RPMI7951 (cell line): ENCODE measurements around the gene EHF. TPM values are rescaled to one million over a fixed set of nuclear protein-coding genes. Genes with fewer than 3 reads are reported as not detected.

Experiments used
- DNase-seq: peaks from one replicate; pipeline ENCODE4 v3.0.0-alpha.2; 2012; ENCODE audit warnings: low read depth
- total RNA-seq: library from RNA; depleted of rRNA; stranded (reverse); fragments of >200 nt; shearing (Covaris generic); gene quantifications from 2 replicates; pipeline ENCODE4 v1.2.3, GENCODE V29; 2014

EHF gene
- total RNA-seq, 1 experiment from 2014 or later, result not detected

DNA sequence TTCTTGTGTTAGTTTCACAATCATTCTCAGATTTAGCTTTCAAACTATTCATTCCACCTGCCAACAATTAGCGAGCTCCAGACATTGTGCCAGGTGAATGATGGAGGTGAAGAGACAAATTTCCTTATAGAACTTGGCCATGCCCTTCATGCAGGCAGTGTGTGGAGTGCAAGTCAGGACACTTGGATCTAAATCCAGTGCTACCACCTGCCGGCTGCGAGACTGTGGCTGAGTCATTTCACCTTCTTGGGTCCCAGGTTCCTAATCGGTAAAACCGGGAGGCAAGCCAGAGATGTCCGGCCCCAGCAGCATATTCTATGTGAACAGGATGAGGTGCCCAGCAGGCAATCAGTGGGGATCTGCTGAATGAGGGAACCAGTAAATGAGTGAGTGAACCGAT, 18.6 kb upstream of the EHF start:
- no peak for DNase-seq

DNA sequence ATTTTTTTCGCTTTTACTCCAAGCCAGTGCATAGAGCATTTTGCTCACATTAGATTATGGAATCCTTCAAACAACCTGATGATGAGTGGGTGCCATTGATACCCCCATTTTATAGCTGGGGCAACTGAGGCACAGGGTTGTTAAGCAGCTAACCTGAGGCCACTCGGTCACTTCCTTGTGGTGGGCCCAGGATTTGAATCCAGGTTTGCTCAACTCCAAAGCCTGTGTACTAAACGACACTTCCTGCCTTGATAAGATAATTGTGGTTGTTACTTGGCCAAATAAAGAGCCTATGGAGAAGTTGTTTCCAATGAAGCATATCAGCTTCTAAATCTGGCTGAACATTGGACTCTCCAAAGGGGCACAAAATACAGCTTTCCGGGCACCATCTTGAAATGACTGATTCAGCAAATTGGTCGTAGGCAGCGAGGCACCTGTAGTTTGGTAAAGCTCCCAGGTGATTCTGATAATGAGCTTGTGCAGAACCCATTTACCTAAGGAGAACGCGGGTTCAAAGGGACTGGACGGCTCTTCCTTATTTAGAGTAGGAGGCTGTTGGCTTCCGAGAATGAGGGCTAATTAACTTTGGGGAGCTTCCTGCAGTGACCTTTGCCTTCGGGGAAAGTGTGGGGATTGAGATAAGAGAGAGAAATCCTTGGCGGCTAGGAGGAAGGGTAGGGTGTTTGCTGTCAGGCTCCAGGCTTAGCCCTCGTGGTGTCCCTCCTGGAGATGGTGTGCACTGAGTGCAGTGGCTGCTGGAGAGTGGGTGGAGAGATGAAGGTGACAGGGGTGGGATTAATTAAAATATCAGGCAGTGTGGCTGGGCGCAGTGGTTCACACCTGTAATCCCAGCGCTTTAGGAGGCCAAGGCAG, 17.5 kb upstream of the EHF start:
- DNase-seq, result no peak

DNA sequence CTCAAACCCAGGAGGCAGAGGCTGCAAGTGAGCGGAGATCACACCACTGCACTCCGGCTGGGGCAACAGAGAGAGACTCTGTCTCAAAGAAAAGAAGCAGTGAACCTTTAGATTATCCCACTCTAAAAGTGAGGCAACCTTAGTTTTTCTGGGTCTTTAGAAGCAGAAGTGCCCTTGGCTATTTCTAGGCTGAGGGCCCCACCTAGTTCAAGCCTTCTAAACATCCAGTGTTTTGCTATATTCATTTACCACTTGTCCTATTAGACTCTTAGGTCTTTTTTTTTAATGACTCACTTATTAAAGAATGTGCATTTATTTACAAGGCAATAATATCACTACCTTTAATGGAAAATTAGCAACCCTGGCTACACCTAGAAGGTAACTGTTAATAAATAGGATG, 16.7 kb upstream of the EHF start:
- DNase-seq, result no peak

DNA sequence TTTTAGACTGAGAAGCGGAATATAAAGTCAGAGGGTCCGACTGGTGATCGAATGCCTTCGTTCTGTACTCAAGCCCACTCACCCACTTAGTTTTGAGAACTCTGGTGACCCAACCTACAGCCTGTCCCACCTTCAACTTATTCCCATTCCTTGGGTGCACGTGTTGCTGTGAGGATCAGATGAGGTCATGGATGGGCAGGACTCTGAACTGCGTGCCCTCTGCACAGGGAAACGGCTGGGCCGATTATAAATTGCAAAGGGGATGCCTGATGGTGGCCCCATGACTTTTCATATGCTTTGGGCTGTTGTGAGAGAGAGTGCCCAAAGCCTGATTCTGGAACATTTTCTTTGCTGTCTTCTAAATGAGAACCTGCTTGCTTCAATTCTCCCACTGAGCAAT, 16.0 kb upstream of the EHF start:
- no peak for DNase-seq

DNA sequence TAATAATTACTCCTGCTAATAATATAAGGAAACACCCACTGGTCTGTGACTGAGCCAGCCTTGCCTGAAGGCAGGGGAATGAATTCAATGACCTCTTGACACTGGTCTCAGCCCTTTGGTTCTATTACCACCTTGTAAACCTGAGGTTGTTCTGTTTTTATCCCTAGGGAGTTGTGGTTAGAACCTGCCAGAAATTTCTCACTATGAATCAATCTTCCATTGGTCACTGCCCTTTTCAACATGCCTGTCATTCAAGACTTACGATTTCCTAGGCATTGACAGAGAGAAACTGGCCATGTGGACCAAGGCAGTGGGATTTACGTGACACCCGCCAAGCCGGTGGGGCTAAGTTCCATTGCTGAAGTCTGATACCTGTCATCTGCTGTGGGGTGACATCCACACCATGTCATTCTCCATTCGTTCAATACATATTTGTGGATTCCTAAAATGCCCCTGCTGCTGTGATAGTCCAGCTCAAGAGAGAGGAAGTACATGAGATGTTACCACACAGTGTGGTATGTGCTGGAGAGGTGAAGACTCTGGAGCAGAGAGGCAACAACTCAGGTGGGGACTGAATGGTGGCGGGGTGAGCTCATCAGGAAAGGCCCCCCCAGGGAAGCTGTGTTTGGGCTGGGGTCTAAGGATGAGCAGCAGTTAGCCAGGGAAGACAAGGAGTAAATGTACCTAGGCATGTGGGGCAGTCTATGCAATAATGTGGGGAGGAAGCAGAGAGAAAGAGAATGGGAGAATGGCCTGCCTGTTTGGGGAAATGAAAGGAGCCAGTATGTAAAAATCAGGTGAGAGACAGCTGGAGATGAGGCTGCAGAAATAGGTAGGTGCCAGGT, 15.2 kb upstream of the EHF start:
- no peak for DNase-seq

DNA sequence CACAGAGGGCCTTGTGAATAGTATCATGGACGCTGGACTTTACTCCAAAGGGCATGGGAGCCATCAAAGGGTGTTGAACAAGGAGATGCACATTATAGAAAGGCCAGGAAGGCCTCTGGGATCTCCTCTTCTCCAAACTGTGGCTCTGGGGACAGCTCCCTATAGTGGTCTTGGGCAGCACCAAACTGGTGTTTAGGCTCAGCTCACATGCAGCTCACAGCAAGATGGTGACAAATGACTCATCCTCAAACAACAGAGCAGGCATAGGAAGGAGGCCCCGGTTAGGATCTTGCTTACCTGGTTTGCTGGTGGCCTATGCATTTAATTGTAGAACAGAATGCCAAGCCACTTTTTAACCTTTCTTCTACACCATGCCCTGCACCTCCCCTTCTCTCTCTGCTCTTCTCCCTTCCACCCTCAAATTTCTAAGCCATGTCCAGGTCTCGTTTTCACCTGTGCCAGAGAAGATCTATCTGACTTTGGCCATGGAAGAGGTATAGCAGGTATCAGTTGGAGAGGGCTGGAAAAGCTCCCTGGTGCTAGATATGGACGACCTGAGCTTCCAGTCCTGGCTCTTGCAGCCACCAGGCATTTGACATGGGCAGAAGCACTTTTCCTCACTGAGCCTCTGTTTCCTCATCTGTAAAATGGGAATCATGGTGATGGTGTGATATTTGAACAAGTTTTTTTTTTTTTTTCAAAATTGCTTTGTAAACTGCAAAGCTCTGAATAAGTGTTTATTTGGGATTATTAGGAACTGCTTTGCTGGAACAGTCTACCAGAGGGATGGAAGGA, 14.4 kb upstream of the EHF start:
- no peak for DNase-seq

DNA sequence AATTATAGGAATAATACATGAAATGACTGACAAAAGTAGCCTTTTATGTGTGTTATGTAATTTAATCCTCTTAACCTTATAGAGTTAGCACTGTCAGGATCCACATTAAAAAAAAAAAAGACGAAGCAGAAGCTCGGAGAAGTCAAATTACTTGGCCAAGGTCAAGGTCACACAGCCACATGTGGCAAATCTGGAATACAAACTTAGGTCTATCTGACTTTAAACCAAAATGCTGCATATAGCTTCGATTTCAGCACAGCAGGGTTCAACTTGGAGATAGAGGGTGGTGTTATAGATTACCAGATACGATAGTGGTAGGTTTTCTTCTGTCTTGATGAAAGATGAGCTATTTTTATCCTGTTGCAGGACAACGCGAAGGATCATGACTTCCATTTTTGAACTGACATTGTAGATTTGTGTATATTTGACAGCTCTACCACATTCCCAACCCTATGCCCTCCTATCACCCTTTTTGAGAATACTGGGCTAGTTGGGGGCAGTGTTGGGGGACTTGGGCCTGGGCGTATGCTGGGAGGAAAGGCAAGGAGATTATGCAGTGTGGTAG, 11.6 kb upstream of the EHF start:
- no peak for DNase-seq

DNA sequence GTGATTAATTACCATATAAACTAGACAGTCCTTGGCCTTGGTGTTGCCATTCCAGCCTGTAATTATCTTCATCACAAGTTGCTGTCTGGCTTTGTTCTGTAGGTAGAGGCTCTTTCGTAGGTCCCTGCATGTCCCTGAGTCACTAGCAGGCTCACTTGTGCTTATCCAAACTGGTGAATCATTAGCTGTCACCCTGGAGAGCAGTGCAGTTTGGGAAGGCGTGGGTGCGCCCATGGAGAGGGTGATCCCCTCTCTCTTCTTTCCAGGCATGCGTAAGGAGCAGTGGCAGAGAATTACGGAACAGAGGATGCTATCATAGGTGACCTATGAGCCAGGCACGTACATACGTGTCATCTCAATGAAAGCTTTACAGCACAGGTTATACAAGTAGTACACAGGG, 11.0 kb upstream of the EHF start:
- DNase-seq, result peak; percentile 40

DNA sequence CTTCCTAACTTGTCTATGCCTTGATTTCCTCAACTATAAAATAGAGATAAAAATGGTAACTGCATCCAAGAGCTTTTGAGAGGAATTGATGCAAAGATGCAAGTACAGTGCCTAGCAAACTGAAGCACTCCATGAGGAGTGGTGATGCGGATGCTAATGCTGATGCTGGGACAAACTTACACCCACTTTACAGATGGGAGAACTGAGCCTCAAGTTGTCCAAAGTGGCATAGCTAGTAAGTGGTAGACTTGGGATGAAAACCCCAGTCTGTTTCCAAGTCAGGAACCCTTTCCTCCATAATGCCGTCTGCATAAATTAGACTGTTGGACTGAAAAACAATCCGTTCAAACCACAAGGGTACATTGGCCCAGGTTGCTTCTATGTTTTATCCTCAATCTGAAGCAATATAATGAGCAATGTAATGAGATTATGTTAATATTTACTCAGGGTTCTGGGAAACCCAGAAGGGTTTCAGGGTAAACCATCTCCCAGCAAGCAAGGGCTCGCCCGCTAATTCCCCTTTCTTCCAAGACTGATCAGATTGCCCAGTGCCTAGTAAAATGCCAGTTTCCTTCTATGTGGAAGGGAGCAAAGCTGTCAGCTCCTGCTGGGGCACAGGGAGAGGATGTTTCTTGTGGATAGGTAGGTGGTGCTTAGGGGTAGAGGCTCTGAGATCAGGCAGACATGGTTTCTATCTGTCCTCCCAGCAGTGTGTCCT, 10.4 kb upstream of the EHF start:
- no peak for DNase-seq

DNA sequence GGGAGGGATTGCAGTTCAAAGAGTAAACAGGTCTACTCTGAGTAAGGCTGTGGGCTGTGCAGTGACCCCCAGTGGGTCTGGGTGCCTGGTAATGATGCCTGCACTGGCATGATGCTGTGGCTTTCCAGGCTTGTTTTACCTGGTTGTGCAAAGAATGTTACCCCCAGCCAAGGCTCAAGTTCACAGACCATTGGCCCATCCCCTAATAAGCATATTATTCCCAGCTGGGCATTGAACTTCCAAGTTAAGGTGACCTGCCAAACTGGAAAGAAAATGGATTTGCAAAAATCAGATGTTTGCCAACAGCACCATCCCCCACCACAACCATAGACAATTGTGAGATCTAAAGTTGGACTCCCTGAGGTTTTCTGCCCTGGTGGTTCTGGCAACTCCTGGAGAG, 7.9 kb upstream of the EHF start:
- DNase-seq, result no peak

DNA sequence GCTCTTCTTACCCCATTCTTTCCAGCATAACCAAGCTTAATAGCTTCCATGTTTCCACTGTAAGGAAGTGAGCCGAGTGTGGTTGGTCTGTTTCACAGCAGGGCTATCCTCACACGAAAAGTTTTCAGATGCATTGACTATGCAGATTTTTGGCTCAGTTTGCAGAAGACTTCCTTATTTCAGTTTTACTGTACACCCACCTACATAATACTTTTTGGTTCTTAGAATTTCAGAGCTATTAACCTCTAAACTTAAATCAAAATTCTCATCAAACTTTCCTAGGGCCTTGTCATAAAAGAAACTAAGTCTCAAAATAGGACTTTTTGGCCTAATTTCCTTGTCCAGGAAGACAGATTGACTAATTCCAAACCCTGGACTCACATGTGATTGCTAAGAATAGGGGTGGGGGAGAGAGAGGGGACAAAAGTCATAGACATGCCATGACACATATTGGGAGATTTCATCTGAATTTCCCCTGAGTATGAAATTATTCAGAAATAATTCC, 7.3 kb upstream of the EHF start:
- DNase-seq, result no peak

DNA sequence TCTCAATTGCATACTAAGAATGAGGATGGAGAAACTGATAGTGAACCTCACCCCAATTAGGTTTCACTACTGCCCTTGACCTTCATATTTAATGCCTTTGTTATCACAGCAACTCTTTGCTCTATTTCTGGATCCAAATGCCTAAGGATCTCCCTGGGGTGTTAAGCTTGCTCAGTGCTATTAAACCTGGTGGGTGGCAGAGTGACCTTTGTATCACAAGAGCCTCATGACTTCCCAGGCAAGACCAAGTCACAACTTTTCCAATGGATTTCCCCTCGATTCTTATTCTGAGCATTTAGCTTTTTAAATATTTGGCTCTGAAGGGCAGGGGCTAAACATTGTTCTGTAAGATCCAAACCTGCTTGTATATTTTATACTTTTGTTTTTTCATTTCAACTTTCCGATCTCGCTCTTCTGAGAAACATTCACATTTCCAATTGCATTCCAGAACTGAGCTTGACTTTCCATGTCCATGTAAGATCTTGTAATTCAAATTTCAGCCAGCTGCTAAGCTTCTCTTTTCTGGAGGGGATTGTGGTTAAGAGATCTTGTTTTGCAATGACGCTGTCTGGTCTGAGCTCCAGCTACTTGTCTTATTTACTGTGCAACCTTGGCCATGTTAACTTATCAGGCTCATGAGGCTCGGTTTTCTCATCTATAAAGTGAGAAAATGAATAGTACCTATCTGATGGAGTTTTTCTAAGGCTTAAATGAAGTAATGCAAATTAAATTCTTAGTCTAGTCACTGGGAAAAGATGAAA, 6.4 kb upstream of the EHF start:
- DNase-seq, result peak; percentile 53

DNA sequence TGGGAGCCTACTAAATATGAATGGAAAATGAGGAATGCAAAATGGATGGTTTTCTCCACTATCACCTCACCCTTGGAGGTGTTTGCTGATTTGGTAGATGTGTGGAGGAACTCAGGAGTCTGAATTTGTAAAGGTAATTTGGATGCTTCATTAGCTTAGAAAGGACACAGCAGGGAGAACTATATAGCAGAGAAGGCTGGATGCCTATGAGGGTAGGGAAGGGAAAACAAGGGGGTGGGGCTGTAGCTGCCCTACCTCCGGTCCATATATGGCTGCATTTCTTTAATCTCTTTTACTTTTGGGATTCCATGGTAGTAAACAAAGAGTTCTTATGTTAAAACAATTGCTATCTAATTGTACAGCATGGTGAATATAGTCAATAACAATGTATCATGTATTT, 4.8 kb upstream of the EHF start:
- no peak for DNase-seq

DNA sequence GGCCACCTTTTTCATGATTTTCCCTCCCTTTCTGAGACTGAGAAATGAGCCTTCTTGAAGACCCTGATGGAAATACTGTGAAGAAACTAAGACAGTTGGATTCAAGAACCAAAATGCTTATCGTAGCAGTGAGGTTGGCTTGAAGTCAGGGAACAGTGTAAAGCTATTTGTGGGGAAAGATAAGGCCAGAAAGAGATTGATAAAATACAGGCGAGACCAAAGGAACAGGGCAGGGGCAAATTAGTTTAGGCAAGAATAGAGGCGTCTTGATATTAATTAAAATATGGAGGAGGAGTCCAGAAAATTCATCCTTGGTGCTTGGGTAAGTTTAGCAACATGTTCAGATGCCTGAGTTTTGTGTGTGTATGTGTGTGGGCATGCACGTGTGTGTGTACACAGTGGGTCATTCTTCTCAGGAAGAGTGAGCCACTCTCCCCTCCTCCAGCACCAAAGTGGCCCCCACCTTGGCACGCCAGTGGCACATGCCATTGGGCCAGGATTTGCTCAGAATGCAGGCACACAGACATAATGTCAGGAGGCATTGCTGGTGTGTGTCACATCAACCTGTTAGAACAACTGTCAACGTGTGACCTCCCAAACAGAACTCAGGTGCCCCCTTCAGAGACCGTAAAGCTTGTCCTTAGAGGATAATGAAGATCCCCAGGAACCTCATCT, 3.9 kb upstream of the EHF start:
- DNase-seq, result no peak

DNA sequence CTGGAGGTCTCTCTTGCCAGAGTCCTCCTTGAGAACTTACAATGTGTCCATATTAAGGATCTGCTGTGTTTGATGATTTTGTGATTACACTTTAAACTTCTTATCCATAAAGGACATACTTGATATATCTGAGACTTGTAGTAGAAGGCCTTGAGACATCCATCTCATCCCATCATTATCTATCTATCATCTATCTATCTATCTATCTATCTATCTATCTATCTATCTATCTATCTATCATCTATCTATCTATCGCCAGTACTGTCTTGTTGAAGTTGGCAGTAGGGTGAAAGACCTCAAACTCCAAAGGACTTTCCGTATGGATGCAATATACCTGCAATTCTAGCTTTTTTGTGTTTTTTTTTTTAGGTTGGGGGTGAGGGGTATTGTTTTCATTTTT, 2.5 kb upstream of the EHF start:
- no peak for DNase-seq

DNA sequence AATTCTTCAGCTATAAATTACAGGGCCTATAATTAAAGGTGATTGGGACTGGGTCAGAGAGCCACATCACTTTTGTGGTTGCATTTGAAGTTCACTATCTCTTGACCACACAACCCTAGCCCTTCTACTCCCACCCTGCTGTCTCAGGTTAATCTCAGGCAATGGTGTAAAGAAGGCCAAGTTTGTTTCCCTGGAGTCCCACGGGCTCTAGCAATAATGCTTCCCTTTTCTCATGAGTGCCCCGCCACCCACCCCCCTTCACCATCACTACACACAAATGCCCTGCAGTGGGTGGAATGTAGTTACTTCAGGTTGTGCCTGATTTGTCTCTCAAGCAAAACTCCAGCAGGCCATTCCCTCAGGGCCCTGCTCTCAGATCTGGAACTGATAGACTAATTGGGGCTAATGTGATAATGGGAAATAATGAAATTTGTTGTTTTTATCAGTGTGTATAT, 1.8 kb upstream of the EHF start:
- DNase-seq, result no peak

DNA sequence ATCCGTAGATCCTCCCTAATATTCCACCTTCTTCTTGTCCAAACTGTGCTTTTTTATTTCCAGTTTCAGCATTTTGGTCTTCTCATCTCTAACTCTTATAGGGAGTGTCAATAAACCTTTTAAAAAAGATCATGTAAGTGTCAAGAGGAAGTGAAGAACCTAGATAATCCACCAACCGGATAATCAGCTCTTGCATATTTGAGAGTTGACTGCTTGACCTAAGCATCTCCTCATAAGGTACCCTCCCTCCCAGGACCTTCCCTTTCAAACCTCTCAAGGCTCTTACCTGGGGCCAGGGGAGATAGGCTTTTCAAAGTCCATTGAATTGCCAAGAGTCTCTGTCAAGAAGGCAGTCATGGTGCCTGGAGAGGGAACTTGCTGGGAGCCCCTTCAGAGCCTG, 691 bp upstream of the EHF start:
- DNase-seq, result no peak

DNA sequence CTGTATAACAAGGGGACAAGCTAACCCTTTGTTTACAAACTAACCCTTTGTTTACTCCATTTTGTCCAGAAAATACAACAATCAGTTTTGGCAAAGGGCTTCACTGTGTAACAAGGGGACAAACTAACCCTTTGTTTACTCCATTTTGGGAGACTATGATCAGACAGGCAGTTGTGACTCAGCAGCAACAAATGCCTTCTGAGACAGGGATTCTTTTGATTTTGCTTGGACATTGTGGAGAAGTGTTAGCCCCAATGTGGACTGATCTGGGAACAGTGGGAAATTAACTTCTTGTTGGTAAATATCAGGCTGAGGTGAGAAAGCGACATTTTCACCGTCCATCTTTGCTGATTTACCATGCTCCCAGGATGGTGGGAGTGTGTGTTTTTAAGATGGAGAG, 983 bp downstream of the EHF start:
- DNase-seq, result peak; percentile 46

DNA sequence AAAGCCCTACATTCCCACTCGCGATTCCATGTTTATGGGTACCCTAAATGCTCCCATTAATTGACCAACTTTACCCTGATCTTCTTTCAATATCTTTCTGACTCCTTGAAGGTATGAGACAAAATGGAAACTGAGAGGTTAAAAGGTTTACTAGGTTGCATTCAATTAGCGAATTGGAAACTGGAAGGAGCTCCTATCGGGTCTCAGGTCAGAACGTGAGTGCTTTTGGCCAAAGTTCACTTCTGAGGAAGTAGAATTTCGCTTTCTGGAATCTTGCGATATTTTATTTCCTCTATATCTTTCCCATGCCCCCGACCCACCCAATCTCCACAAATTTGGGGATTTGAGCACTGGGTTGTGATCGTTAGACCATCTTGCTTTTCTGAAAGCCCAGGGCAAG, 2.6 kb downstream of the EHF start:
- no peak for DNase-seq

DNA sequence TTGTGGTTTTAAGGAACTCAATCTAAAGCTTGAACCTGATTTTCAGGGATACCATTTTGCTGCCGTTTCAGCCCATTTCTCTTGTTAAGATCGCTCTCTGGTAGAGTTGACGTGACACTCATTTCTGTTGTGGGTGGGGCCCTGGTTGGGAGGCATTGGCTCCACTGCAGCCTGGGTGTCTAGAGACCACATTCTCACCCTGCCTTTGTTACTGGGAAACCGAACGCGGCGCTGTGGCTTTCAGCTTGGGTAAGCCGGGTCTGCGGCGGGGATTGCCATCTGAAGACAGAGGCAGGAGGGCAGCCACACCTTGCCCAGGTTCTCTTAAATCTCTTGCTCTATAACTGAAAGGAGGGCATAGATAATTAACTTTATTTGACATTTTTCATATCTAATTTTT, 3.2 kb downstream of the EHF start:
- DNase-seq, result no peak
